ENCODE results near the gene CDON.
A peak's percentile ranks its signal among the peaks of the same experiment; 100 is the strongest.

The CDON gene, protein sequence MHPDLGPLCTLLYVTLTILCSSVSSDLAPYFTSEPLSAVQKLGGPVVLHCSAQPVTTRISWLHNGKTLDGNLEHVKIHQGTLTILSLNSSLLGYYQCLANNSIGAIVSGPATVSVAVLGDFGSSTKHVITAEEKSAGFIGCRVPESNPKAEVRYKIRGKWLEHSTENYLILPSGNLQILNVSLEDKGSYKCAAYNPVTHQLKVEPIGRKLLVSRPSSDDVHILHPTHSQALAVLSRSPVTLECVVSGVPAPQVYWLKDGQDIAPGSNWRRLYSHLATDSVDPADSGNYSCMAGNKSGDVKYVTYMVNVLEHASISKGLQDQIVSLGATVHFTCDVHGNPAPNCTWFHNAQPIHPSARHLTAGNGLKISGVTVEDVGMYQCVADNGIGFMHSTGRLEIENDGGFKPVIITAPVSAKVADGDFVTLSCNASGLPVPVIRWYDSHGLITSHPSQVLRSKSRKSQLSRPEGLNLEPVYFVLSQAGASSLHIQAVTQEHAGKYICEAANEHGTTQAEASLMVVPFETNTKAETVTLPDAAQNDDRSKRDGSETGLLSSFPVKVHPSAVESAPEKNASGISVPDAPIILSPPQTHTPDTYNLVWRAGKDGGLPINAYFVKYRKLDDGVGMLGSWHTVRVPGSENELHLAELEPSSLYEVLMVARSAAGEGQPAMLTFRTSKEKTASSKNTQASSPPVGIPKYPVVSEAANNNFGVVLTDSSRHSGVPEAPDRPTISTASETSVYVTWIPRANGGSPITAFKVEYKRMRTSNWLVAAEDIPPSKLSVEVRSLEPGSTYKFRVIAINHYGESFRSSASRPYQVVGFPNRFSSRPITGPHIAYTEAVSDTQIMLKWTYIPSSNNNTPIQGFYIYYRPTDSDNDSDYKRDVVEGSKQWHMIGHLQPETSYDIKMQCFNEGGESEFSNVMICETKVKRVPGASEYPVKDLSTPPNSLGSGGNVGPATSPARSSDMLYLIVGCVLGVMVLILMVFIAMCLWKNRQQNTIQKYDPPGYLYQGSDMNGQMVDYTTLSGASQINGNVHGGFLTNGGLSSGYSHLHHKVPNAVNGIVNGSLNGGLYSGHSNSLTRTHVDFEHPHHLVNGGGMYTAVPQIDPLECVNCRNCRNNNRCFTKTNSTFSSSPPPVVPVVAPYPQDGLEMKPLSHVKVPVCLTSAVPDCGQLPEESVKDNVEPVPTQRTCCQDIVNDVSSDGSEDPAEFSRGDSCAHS (N-terminal part only)

DNA sequence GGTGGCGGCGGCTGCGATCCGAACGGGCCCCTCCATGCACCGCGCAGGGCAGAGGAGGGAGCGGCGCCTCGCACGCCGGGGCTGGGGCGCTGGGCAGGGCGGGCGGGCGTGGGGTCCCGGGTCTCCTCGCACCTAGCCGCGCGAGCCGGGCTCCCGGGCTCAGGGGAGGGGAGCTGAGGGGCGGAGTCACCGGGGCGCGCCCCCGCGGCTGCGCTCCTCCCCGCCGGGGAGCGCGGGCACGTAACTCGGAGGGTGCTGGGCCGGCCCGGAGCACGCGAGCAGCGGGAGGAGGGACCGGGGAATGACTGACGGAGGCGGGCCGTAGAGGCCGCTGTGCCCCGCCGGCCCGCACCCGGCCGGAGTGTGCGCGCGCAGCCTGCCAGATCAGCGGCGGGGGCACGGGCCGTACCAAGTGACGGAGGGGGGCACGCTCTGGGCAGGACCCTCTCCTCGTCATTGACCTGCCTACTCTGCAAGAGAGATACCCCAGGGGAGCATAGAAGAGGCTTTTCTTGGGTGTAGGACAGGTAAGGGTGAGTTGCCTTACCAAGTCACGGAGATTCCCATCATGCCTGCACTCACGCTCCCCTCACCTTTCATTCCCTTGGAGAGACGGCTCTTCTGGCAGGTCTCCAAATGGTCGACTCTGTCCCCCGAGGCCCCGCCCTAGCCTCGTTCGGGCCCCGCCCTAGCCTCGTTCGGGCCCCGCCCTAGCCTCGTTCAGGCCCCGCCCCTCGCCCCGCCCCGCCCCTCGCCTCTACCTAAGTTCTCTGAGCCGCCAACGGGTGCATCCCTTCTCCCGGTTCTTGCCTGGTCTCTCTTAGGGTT is at the start of gene CDON:
Gene CDON (minus strand): TSS at position 188 of the 828 bp plus-strand sequence. CDS start 39,390 bp downstream, outside the sequence.
- Histone ChIP-seq H3K79me2 (ENCODE audit: insufficient read depth, low read depth) (no peaks in the 10 kb centered on the region), H3K9ac (peak within 1 kb of the TSS; percentile 89; the same call in 1 of the 2 replicates), H3K4me1 (ENCODE audit: low read depth, poor library complexity, severe bottlenecking) (peaks cover 14% of the 10 kb centered on the region), H3K27me3 (ENCODE audit: insufficient read depth, low read depth) (no peaks in the 10 kb centered on the region), H3K27ac (peak within 1 kb of the TSS; percentile 82), H3K4me2 (peak within 1 kb of the TSS; percentile 89), H3K36me3 (ENCODE audit: insufficient read depth) (no peaks in the 10 kb centered on the region), H3K4me3 (IDR thresholded peaks at IDR 0.05; ENCODE audit: insufficient read depth, low read depth, low read length) (no peak within 1 kb of the TSS), H4K20me1 (ENCODE audit: insufficient read depth) (no peaks in the 10 kb centered on the region), H2AFZ (ENCODE audit: low read depth) (peak within 1 kb of the TSS; percentile 69)
- TF ChIP-seq, protein P1, sequence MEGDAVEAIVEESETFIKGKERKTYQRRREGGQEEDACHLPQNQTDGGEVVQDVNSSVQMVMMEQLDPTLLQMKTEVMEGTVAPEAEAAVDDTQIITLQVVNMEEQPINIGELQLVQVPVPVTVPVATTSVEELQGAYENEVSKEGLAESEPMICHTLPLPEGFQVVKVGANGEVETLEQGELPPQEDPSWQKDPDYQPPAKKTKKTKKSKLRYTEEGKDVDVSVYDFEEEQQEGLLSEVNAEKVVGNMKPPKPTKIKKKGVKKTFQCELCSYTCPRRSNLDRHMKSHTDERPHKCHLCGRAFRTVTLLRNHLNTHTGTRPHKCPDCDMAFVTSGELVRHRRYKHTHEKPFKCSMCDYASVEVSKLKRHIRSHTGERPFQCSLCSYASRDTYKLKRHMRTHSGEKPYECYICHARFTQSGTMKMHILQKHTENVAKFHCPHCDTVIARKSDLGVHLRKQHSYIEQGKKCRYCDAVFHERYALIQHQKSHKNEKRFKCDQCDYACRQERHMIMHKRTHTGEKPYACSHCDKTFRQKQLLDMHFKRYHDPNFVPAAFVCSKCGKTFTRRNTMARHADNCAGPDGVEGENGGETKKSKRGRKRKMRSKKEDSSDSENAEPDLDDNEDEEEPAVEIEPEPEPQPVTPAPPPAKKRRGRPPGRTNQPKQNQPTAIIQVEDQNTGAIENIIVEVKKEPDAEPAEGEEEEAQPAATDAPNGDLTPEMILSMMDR (conservative IDR thresholded peaks at IDR 0.05; ENCODE audit: low read depth, low read length) = no peak

DNA sequence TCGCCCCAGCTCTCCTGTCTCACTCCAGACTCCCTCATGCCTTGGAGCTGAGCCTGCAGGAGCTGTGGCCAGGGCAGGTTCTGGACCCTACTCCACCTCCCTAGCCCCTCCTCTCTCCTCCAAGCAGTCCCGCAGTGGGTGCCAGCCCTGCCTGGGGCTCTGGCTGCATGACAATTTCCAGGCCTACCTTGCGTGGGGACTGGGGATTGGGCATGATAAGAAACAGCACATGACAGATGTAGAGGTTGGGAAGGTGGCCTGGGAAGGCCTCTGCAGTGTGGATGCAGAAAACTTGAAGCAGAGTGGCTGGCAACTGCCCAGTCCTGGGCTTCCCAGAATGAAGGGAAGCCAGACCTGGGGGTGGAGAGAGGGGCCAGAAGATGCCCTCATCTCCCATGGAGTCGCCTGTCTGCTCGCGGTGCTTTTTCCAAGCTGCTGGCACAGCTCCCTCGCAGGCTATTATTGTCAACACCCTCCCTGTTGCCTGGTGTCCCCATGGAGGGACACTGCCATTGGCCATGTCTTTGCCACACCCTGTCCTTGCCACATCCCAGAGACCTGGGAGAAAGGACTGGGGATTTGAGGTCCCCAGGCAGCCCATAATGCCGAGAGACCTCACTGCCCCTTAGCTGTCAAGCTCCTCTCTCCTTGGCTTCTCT is 48.9 kb upstream of the CDON start:
- no peak overlapping the region for H3K4me2 ChIP-seq
- H3K27me3 ChIP-seq (ENCODE audit: insufficient read depth, low read depth) = no peaks in the 10 kb centered on the region
- no peaks in the 10 kb centered on the region for H3K36me3 ChIP-seq (ENCODE audit: insufficient read depth)
- H3K4me3 ChIP-seq (IDR thresholded peaks at IDR 0.05; ENCODE audit: insufficient read depth, low read depth, low read length) = no peak overlapping the region
- peaks cover 44% of the 10 kb centered on the region for H3K4me1 ChIP-seq (ENCODE audit: low read depth, poor library complexity, severe bottlenecking)
- TF ChIP-seq, protein P1 (conservative IDR thresholded peaks at IDR 0.05; ENCODE audit: low read depth, low read length) = no peak
- no peaks in the 10 kb centered on the region for H4K20me1 ChIP-seq (ENCODE audit: insufficient read depth)
- H3K27ac ChIP-seq = no peak overlapping the region
- H3K79me2 ChIP-seq (ENCODE audit: insufficient read depth, low read depth) = no peaks in the 10 kb centered on the region
- no peak overlapping the region for H2AFZ ChIP-seq (ENCODE audit: low read depth)
- no peak overlapping the region for H3K9ac ChIP-seq

GRCh38 chr11:126109941-126110731 is 47.5 kb upstream of the CDON start:
- Histone ChIP-seq H3K27me3 (ENCODE audit: insufficient read depth, low read depth) (no peaks in the 10 kb centered on the region), H4K20me1 (ENCODE audit: insufficient read depth) (no peaks in the 10 kb centered on the region), H3K36me3 (ENCODE audit: insufficient read depth) (no peaks in the 10 kb centered on the region), H3K4me2 (no peak overlapping the region), H3K27ac (no peak overlapping the region), H3K79me2 (ENCODE audit: insufficient read depth, low read depth) (no peaks in the 10 kb centered on the region), H3K9ac (no peak overlapping the region), H3K4me3 (IDR thresholded peaks at IDR 0.05; ENCODE audit: insufficient read depth, low read depth, low read length) (no peak overlapping the region), H3K4me1 (ENCODE audit: low read depth, poor library complexity, severe bottlenecking) (peaks cover 34% of the 10 kb centered on the region), H2AFZ (ENCODE audit: low read depth) (no peak overlapping the region)
- TF ChIP-seq, protein P1 (conservative IDR thresholded peaks at IDR 0.05; ENCODE audit: low read depth, low read length) = no peak
